ENCODE data around the gene MYH16.
"Not testable (repeated sequence)": the region's sequence is repeated elsewhere in the genome, so short reads cannot be mapped to it uniquely, and the experiment has no call there.

Gene MYH16

GRCh38 chr7:99260395-99260794 is 12.2 kb upstream of the MYH16 start:
- no peak for DNase-seq

- no peak for DNase-seq
These were observed 11.0 kb upstream of the MYH16 start for GRCh38 chr7:99261646-99262045.

- no peak for DNase-seq
These were observed 6.7 kb upstream of the MYH16 start for GRCh38 chr7:99265848-99266480.

GRCh38 chr7:99267481-99267840 is 5.2 kb upstream of the MYH16 start:
- DNase-seq: no peak

GRCh38 chr7:99267841-99268576 is 4.6 kb upstream of the MYH16 start:
- no peak for DNase-seq

GRCh38 chr7:99268577-99268908 is 4.1 kb upstream of the MYH16 start:
- DNase-seq: no peak

GRCh38 chr7:99270702-99271101 is 1.9 kb upstream of the MYH16 start:
- no peak for DNase-seq

- DNase-seq: not testable (repeated sequence)
These were observed 922 bp downstream of the MYH16 start for GRCh38 chr7:99273561-99273960.

GRCh38 chr7:99274908-99275307 is 2.3 kb downstream of the MYH16 start:
- DNase-seq: not testable (repeated sequence)

GRCh38 chr7:99275496-99275895 is 2.9 kb downstream of the MYH16 start:
- DNase-seq: no peak

- no peak for DNase-seq
These were observed 5.5 kb downstream of the MYH16 start for GRCh38 chr7:99278180-99278579.

GRCh38 chr7:99284165-99284564 is 11.5 kb downstream of the MYH16 start:
- not testable (repeated sequence) for DNase-seq

- no peak for DNase-seq
These were observed 15.3 kb downstream of the MYH16 start for GRCh38 chr7:99287779-99288534.

- DNase-seq: no peak
These were observed 16.5 kb downstream of the MYH16 start for GRCh38 chr7:99289185-99289584.

GRCh38 chr7:99290148-99290547 is 17.5 kb downstream of the MYH16 start:
- not testable (repeated sequence) for DNase-seq

GRCh38 chr7:99290980-99291607 is 18.5 kb downstream of the MYH16 start:
- DNase-seq: no peak

- no peak for DNase-seq
These were observed 19.5 kb downstream of the MYH16 start for GRCh38 chr7:99292127-99292526.

- no peak for DNase-seq
These were observed 20.5 kb downstream of the MYH16 start for GRCh38 chr7:99293167-99293566.

- DNase-seq: no peak
These were observed 21.0 kb downstream of the MYH16 start for GRCh38 chr7:99293650-99294049.

- DNase-seq: no peak
These were observed 23.8 kb downstream of the MYH16 start for GRCh38 chr7:99296471-99296870.

GRCh38 chr7:99301496-99301895 is 28.9 kb downstream of the MYH16 start:
- DNase-seq: no peak

GRCh38 chr7:99305473-99306260 is 33.0 kb downstream of the MYH16 start:
- no peak for DNase-seq
